ENCODE measurements around the gene CPPED1. TPM values are rescaled to one million over a fixed set of nuclear protein-coding genes. Genes with fewer than 3 reads are reported as not detected.

Gene CPPED1
- total RNA-seq, 1 experiment from 2014 or later, result 7.9 TPM

GRCh38 chr16:12618515-12618914, 185.2 kb downstream of the CPPED1 start:
- TF ChIP-seq CTCF (conservative IDR thresholded peaks at IDR 0.05), result no peak
- no peaks in the 10 kb centered on the region for H3K9me3 Mint-ChIP-seq
- Histone ChIP-seq H3K23me2 (ENCODE audit: insufficient read length, low read depth, low read length, poor library complexity, severe bottlenecking) (no peaks in the 10 kb centered on the region), H2BK12ac (ENCODE audit: insufficient read length, low read depth, low read length) (no peak overlapping the region), H2AFZ (ENCODE audit: low read length) (no peak overlapping the region), H3K79me2 (ENCODE audit: insufficient read depth, low read length) (no peaks in the 10 kb centered on the region), H3K79me1 (ENCODE audit: insufficient read depth, low read depth, low read length, poor library complexity, severe bottlenecking) (no peaks in the 10 kb centered on the region), H3K56ac (ENCODE audit: insufficient read length, low read depth, low read length) (no peak overlapping the region), H2BK20ac (ENCODE audit: low read depth, low read length, poor library complexity, severe bottlenecking) (no peak overlapping the region), H3K18ac (ENCODE audit: insufficient read length, low read depth, low read length) (no peak overlapping the region), H3K4me1 (ENCODE audit: insufficient read depth, low read length) (peaks cover 10% of the 10 kb centered on the region; the same call in 1 of the 2 replicates), H3K4me2 (ENCODE audit: insufficient read depth, insufficient read length, low read length) (no peak overlapping the region), H3K27ac (ENCODE audit: insufficient read length, low read depth, low read length) (no peak overlapping the region), H3K4ac (ENCODE audit: low read depth, low read length) (no peak overlapping the region), H3T11ph (ENCODE audit: low read length) (no peak overlapping the region), H3K14ac (ENCODE audit: insufficient read depth, low read length) (no peak overlapping the region), H4K20me1 (ENCODE audit: control insufficient read depth, insufficient read depth, insufficient read length) (no peaks in the 10 kb centered on the region), H2BK120ac (ENCODE audit: low read depth, low read length, poor library complexity, severe bottlenecking) (no peak overlapping the region), H3K9me3 (ENCODE audit: control insufficient read depth, low read depth, low read length) (no peaks in the 10 kb centered on the region), H3K23ac (ENCODE audit: insufficient read length, low read depth, low read length) (no peak overlapping the region), H2BK15ac (ENCODE audit: low read depth, low read length) (no peak overlapping the region), H2BK5ac (ENCODE audit: insufficient read length, low read length) (no peak overlapping the region), H4K5ac (ENCODE audit: insufficient read length, low read depth, low read length) (no peak overlapping the region), H2AK5ac (ENCODE audit: insufficient read length, low read length) (no peak overlapping the region), H3K9ac (ENCODE audit: extremely low read depth, insufficient read length, low read length) (no peak overlapping the region), H3K27me3 (ENCODE audit: insufficient read depth, low read length) (no peaks in the 10 kb centered on the region), H4K91ac (ENCODE audit: insufficient read length, low read depth, low read length) (no peak overlapping the region), H4K8ac (replicated peaks; ENCODE audit: insufficient read length, low read depth, low read length) (no peak overlapping the region)
- no peak overlapping the region for H3K4me3 Mint-ChIP-seq
- H3K36me3 Mint-ChIP-seq (ENCODE audit: insufficient read depth in 1 of 3, low read depth in 3 of 3), result no peaks in the 10 kb centered on the region; a peak in 1 of 7 replicates
- H3K4me1 Mint-ChIP-seq, result peaks cover 8 to 18% of the 10 kb centered on the region in 2 experiments
- WGBS (ENCODE audit: extremely low coverage, insufficient read length, low lambda C conversion rate), result no CpG with 5 or more reads among the region's 3 CpGs
- H3K27ac Mint-ChIP-seq, result no peak overlapping the region; a peak in 1 of 7 replicates
- H3K27me3 Mint-ChIP-seq (ENCODE audit: low read depth), result no peaks in the 10 kb centered on the region
- no peak for DNase-seq
